ENCODE results near the gene SMCO2.

Gene SMCO2

DNA sequence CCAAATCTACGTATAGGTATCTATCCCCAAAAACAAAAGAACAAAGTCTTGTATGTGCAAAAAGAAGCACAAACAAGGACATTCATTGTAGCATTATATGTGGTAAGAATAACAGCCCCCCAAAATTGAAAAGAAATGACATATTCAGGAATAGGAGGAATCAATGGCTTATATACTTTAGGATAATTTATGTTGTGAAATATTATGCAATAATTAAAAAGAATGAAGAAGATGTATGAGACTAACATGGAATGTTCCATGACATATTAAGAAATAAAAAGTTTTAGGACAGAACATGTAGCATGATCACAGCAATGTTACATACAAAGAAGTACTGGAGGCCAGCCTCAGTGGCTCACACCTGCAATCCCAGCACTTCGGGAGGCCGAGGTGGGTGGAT is 9.1 kb downstream of the SMCO2 start:
- Histone ChIP-seq H3F3A (ENCODE audit: control insufficient read depth, insufficient read depth) (no peaks in the 10 kb centered on the region), H3K4me2 (ENCODE audit: low read length) (no peak overlapping the region), H3K4me1 (ENCODE audit: control insufficient read depth, low read length) (no peaks in the 10 kb centered on the region), H4K20me1 (ENCODE audit: control insufficient read depth, insufficient read depth, low read depth, low read length) (no peaks in the 10 kb centered on the region), H3K79me2 (ENCODE audit: control insufficient read depth, low read length) (no peaks in the 10 kb centered on the region), H3K4me3 (ENCODE audit: low read length) (no peak overlapping the region), H3K9me3 (ENCODE audit: control insufficient read depth, insufficient read depth, low read length) (no peaks in the 10 kb centered on the region), H3K9me2 (replicated peaks; ENCODE audit: control insufficient read depth, low read length) (no peaks in the 10 kb centered on the region), H3K36me3 (ENCODE audit: control insufficient read depth, low read length) (no peaks in the 10 kb centered on the region), H3K27me3 (ENCODE audit: control insufficient read depth, low read length) (peaks cover 2% of the 10 kb centered on the region), H3K27ac (ENCODE audit: low read depth, low read length) (no peak overlapping the region)
- TF ChIP-seq, protein P1, sequence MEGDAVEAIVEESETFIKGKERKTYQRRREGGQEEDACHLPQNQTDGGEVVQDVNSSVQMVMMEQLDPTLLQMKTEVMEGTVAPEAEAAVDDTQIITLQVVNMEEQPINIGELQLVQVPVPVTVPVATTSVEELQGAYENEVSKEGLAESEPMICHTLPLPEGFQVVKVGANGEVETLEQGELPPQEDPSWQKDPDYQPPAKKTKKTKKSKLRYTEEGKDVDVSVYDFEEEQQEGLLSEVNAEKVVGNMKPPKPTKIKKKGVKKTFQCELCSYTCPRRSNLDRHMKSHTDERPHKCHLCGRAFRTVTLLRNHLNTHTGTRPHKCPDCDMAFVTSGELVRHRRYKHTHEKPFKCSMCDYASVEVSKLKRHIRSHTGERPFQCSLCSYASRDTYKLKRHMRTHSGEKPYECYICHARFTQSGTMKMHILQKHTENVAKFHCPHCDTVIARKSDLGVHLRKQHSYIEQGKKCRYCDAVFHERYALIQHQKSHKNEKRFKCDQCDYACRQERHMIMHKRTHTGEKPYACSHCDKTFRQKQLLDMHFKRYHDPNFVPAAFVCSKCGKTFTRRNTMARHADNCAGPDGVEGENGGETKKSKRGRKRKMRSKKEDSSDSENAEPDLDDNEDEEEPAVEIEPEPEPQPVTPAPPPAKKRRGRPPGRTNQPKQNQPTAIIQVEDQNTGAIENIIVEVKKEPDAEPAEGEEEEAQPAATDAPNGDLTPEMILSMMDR (IDR thresholded peaks at IDR 0.05; ENCODE audit: low read depth, low read length, poor library complexity, severe bottlenecking), result no peak
- no peak for TF ChIP-seq EZH2phosphoT487 (IDR thresholded peaks at IDR 0.05; ENCODE audit: borderline replicate concordance, low read length)

DNA sequence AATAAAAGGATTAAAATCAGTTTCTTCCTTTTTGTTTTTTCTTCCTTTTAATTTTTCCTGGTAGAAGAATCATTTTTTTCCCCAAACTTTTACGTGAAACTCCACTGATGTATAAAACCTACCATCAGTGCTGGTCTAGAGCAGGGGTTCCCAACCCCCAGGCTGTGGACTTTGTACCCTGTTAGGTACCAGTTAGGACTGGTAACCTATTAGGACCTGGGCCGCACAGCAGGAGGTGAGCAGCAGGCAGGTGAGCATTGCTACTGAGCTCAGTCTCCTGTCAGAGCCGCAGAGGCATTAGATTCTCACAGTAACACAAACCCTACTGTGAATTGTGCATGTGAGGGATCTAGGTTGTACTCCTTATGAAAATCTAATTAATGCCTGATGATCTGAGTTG is 10.1 kb downstream of the SMCO2 start:
- no peaks in the 10 kb centered on the region for H3F3A ChIP-seq (ENCODE audit: control insufficient read depth, insufficient read depth)
- H3K9me3 ChIP-seq (ENCODE audit: control insufficient read depth, insufficient read depth, low read length), result no peaks in the 10 kb centered on the region
- no peak overlapping the region for H3K27ac ChIP-seq (ENCODE audit: low read depth, low read length)
- H4K20me1 ChIP-seq (ENCODE audit: control insufficient read depth, insufficient read depth, low read depth, low read length), result no peaks in the 10 kb centered on the region
- H3K4me2 ChIP-seq (ENCODE audit: low read length), result no peak overlapping the region
- no peak overlapping the region for H3K4me3 ChIP-seq (ENCODE audit: low read length)
- H3K27me3 ChIP-seq (ENCODE audit: control insufficient read depth, low read length), result peaks cover 6% of the 10 kb centered on the region
- TF ChIP-seq, protein P1 (IDR thresholded peaks at IDR 0.05; ENCODE audit: low read depth, low read length, poor library complexity, severe bottlenecking), result no peak
- TF ChIP-seq EZH2phosphoT487 (IDR thresholded peaks at IDR 0.05; ENCODE audit: borderline replicate concordance, low read length), result no peak
- no peaks in the 10 kb centered on the region for H3K79me2 ChIP-seq (ENCODE audit: control insufficient read depth, low read length)
- H3K9me2 ChIP-seq (replicated peaks; ENCODE audit: control insufficient read depth, low read length), result no peaks in the 10 kb centered on the region
- H3K4me1 ChIP-seq (ENCODE audit: control insufficient read depth, low read length), result no peaks in the 10 kb centered on the region
- no peaks in the 10 kb centered on the region for H3K36me3 ChIP-seq (ENCODE audit: control insufficient read depth, low read length)

DNA sequence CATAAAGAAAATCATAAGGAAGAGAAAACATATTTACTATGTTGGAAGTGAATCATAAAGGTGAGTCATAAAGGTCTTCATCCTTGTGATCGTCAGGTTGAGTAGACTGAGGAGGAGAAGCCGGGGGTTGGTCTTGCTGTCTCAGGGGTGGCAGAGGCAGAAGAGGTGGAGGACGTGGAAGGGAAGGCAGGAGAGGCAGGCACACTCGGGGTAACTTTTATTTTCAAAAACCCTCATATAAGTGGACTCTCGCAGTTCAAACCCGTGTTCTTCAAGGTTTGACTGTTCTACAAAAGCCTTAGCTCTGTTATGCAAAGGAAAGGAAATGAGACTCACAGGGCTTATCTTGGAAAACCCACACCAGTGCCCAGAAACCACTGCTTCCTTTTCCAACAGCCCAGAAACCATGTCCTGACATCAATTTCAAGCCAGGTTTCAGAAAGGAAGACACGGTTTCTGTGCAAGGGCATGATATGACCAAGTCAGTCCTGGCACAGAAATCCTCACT is 14.0 kb downstream of the SMCO2 start:
- Histone ChIP-seq H3K27ac (ENCODE audit: low read depth, low read length) (no peak overlapping the region), H3K4me3 (ENCODE audit: low read length) (no peak overlapping the region), H3K9me2 (replicated peaks; ENCODE audit: control insufficient read depth, low read length) (no peaks in the 10 kb centered on the region), H3K4me2 (ENCODE audit: low read length) (no peak overlapping the region), H4K20me1 (ENCODE audit: control insufficient read depth, insufficient read depth, low read depth, low read length) (no peaks in the 10 kb centered on the region), H3K36me3 (ENCODE audit: control insufficient read depth, low read length) (no peaks in the 10 kb centered on the region), H3K27me3 (ENCODE audit: control insufficient read depth, low read length) (peaks cover 6% of the 10 kb centered on the region), H3K79me2 (ENCODE audit: control insufficient read depth, low read length) (no peaks in the 10 kb centered on the region), H3K9me3 (ENCODE audit: control insufficient read depth, insufficient read depth, low read length) (no peaks in the 10 kb centered on the region), H3F3A (ENCODE audit: control insufficient read depth, insufficient read depth) (no peaks in the 10 kb centered on the region), H3K4me1 (ENCODE audit: control insufficient read depth, low read length) (no peaks in the 10 kb centered on the region)
- no peak for TF ChIP-seq EZH2phosphoT487 (IDR thresholded peaks at IDR 0.05; ENCODE audit: borderline replicate concordance, low read length)
- TF ChIP-seq, protein P1 (IDR thresholded peaks at IDR 0.05; ENCODE audit: low read depth, low read length, poor library complexity, severe bottlenecking), result no peak
